HCT116 (cell line): ENCODE data around the gene CHST4. TPM values are rescaled to one million over a fixed set of nuclear protein-coding genes. Genes with fewer than 3 reads are reported as not detected.

Source experiments
- ATAC-seq: fragments of 200-7000 bp; cut with Tn5 transposase; 2 replicates; pipeline ENCODE4 v1.9.1; 2020; ENCODE audit warnings: mild to moderate bottlenecking, moderate library complexity
- BruUV-seq: library from RNA; stranded (reverse); fragments of 400-500 nt; replicated peaks from 2 replicates; lab custom pipeline; 2021; lab: Mats Ljungman, UMichigan
- CTCF ChIA-PET: fragments of 300-600 bp; sonication (Branson Sonifier 250); formaldehyde crosslinking; loops from one replicate; lab custom pipeline; 2021; ENCODE audit warnings: antibody characterized with exemption; lab: Charles Lee
- POLR2A ChIA-PET: fragments of 300-600, 350-600 bp; sonication (Branson Sonifier 250); formaldehyde crosslinking; loops from one replicate; lab custom pipeline; 2021; ENCODE audit warnings: antibody characterized with exemption; lab: Charles Lee
- RAD21 ChIA-PET, 2 experiments: fragments of 300-600 bp; sonication (Branson Sonifier 250); formaldehyde crosslinking; loops; one replicate each; lab custom pipeline; 2023; ENCODE audit warnings: low total read pairs in 2 of 2; ENCODE audit not compliant: uncharacterized antibody in 2 of 2, unreplicated experiment in 2 of 2, low non-redundant PET in 1 of 2; lab: Charles Lee
- DNase-seq: peaks from one replicate; pipeline ENCODE4 v3.0.0-alpha.2; 2010; ENCODE audit warnings: low read depth, low spot score
- H2AFZ ChIP-seq: fragments of 200-600 bp; shearing (Covaris generic), sonication (generic); 2 replicates; pipeline ENCODE4 v1.6.1; 2017; ENCODE audit warnings: low read depth, mixed run types, mixed read lengths, antibody characterized with exemption, low read length; ENCODE audit not compliant: poor library complexity, severe bottlenecking
- H3K27ac ChIP-seq: 2 replicates; pipeline ENCODE4 v1.5.1; 2012; ENCODE audit warnings: low read depth, low read length
- H3K27me3 ChIP-seq: fragments of 200-600 bp; sonication (generic); 2 replicates; pipeline ENCODE4 v1.6.1; 2016; ENCODE audit warnings: mixed run types, low read length, mixed read lengths; ENCODE audit not compliant: insufficient read depth
- H3K36me3 ChIP-seq, 2 experiments: fragments of 200-500 bp in 1 of 2; fragments of 200-600 bp in 1 of 2; sonication (Bioruptor generic) in 1 of 2; sonication (generic) in 1 of 2; 2 replicates each; pipeline versions ENCODE4 v1.5.1 to v1.6.1; 2014 to 2016; ENCODE audit warnings: low read length in 2 of 2, inconsistent platforms in 1 of 2, mixed read lengths in 1 of 2, mixed run types in 1 of 2; ENCODE audit not compliant: insufficient read depth in 2 of 2, control insufficient read depth in 1 of 2
- H3K4me1 ChIP-seq, 2 experiments: fragments of 200-600 bp in 1 of 2; sonication (generic) in 1 of 2; 2 replicates each; pipeline versions ENCODE4 v1.5.1 to v1.6.1; 2012 to 2017; ENCODE audit warnings: low read length in 2 of 2, inconsistent platforms in 1 of 2, mild to moderate bottlenecking in 1 of 2, mixed read lengths in 1 of 2, mixed run types in 1 of 2, moderate library complexity in 1 of 2; ENCODE audit not compliant: insufficient read depth in 2 of 2, control insufficient read depth in 1 of 2
- H3K4me2 ChIP-seq: fragments of 200-600 bp; sonication (generic); 2 replicates; pipeline ENCODE4 v1.6.1; 2017; ENCODE audit warnings: mixed run types, low read length, mixed read lengths
- H3K4me3 ChIP-seq, 2 experiments: fragments of 200-600 bp in 1 of 2; sonication (generic) in 1 of 2; replicated peaks in 1 of 2; 2 replicates each; pipeline ENCODE4 v1.5.1; 2011 to 2016; ENCODE audit warnings: low read length in 2 of 2, control low read depth in 1 of 2, low read depth in 1 of 2, mild to moderate bottlenecking in 1 of 2, mixed read lengths in 1 of 2, mixed run types in 1 of 2
- H3K79me2 ChIP-seq: fragments of 200-600 bp; sonication (generic); 2 replicates; pipeline ENCODE4 v1.6.1; 2017; ENCODE audit warnings: mild to moderate bottlenecking, mixed run types, low read length, moderate library complexity, mixed read lengths; ENCODE audit not compliant: insufficient read depth
- H3K9ac ChIP-seq: fragments of 200-600 bp; sonication (generic); 2 replicates; pipeline ENCODE4 v1.6.1; 2016; ENCODE audit warnings: low read length, mixed read lengths
- H3K9me2 ChIP-seq: fragments of 200-600 bp; sonication (generic), shearing (Covaris generic); 2 replicates; pipeline ENCODE4 v1.6.1; 2017; ENCODE audit warnings: mixed run types, mild to moderate bottlenecking, moderate library complexity; ENCODE audit not compliant: insufficient read depth
- H3K9me3 ChIP-seq, 2 experiments: fragments of 200-500 bp in 1 of 2; fragments of 200-600 bp in 1 of 2; sonication (Bioruptor generic) in 1 of 2; sonication (generic) in 1 of 2; 2 replicates each; pipeline ENCODE4 v1.6.1; 2014 to 2017; ENCODE audit warnings: low read length in 2 of 2, mixed read lengths in 2 of 2, inconsistent platforms in 1 of 2, low read depth in 1 of 2, mild to moderate bottlenecking in 1 of 2, mixed run types in 1 of 2, moderate library complexity in 1 of 2; ENCODE audit not compliant: control insufficient read depth in 1 of 2, insufficient read depth in 1 of 2
- H4K20me1 ChIP-seq: fragments of 200-600 bp; sonication (generic), shearing (Covaris generic); 2 replicates; pipeline ENCODE4 v1.6.1; 2017; ENCODE audit warnings: mixed run types, mild to moderate bottlenecking, moderate library complexity; ENCODE audit not compliant: insufficient read depth
- CBX3 ChIP-seq: IDR thresholded peaks from 2 replicates; pipeline ENCODE4 v1.6.1; 2012; ENCODE audit warnings: low read depth
- CEBPB ChIP-seq: IDR thresholded peaks from 2 replicates; pipeline ENCODE4 v1.6.1; 2012; ENCODE audit warnings: low read depth
- EZH2 ChIP-seq: fragments of 200-600 bp; sonication (generic); IDR thresholded peaks from 2 replicates; pipeline ENCODE4 v1.6.1; 2017; ENCODE audit warnings: antibody characterized with exemption, mixed run types
- EZH2phosphoT487 ChIP-seq: fragments of 200-600 bp; IDR thresholded peaks from 2 replicates; pipeline ENCODE4 v1.6.1; 2018; ENCODE audit warnings: antibody characterized with exemption, borderline replicate concordance
- FOSL1 ChIP-seq: IDR thresholded peaks from 2 replicates; pipeline ENCODE4 v1.6.1; 2012; ENCODE audit warnings: low read depth
- POLR2AphosphoS5 ChIP-seq: IDR thresholded peaks from 2 replicates; pipeline ENCODE4 v1.6.1; 2011; ENCODE audit warnings: mild to moderate bottlenecking, low read depth, low read length, moderate library complexity
- RAD21 ChIP-seq: IDR thresholded peaks from 2 replicates; pipeline ENCODE4 v1.6.1; 2012; ENCODE audit warnings: low read depth, mild to moderate bottlenecking
- REST ChIP-seq: IDR thresholded peaks from 2 replicates; pipeline ENCODE4 v1.6.1; 2012; ENCODE audit warnings: low read depth
- SP1 ChIP-seq: IDR thresholded peaks from 2 replicates; pipeline ENCODE4 v1.6.1; 2012; ENCODE audit warnings: low read depth
- SRF ChIP-seq: IDR thresholded peaks from 2 replicates; pipeline ENCODE4 v1.6.1; 2012; ENCODE audit warnings: low read depth
- ZBTB33 ChIP-seq: IDR thresholded peaks from 2 replicates; pipeline ENCODE4 v1.6.1; 2011; ENCODE audit warnings: mild to moderate bottlenecking, low read length, moderate library complexity; ENCODE audit not compliant: insufficient replicate concordance; ENCODE audit errors: extremely low read depth
- intact Hi-C: fragments of 100-400 bp; cut with micrococcal nuclease; formaldehyde crosslinking; loops from 2 replicates; pipeline ENCODE4 v1.10.0; 2022
- total RNA-seq: library from RNA; stranded (reverse); gene quantifications from one replicate; pipeline ENCODE4 v1.2.1, GENCODE V29; 2021; ENCODE audit not compliant: unreplicated experiment

CHST4 gene
- total RNA-seq, 1 experiment from 2014 or later, result 0.59 TPM

- no peak for TF ChIP-seq POLR2AphosphoS5
- no peak for TF ChIP-seq REST
- no peak for TF ChIP-seq SRF
- H3K9ac ChIP-seq, result no peak overlapping the region
- ChIA-PET RAD21 (no interaction called here), CTCF (interaction anchor here (1.6 kb wide), 1 partner anchor 37 kb away, joined by 8 read pairs; no protein-coding TSS in a partner anchor), POLR2A (no interaction called here)
- DNase-seq (no peak), ATAC-seq (no peak)
- no TSS peak for BruUV-seq
- H4K20me1 ChIP-seq, result no peaks in the 10 kb centered on the region
- no peak overlapping the region for H3K27ac ChIP-seq
- H3K9me2 ChIP-seq, result no peaks in the 10 kb centered on the region
- no peak overlapping the region for H3K4me3 ChIP-seq
- no peak overlapping the region for H2AFZ ChIP-seq
- no peaks in the 10 kb centered on the region for H3K36me3 ChIP-seq
- no peaks in the 10 kb centered on the region for H3K4me1 ChIP-seq
- no peak overlapping the region for H3K4me2 ChIP-seq
- intact Hi-C loops, result no loop called here
- no peaks in the 10 kb centered on the region for H3K9me3 ChIP-seq
- H3K27me3 ChIP-seq, result peaks cover 4% of the 10 kb centered on the region; the same call in 1 of the 2 replicates
- no peaks in the 10 kb centered on the region for H3K79me2 ChIP-seq
Measured at GRCh38 chr16:71574702-71575101, 48.5 kb downstream of the CHST4 start.

GRCh38 chr16:71576971-71577370 lies 50.7 kb downstream of the CHST4 start, which contains the start of gene TAT:
TSS of gene TAT (minus strand) at chr16:71577092. CDS start at chr16:71576415, 677 bp downstream.
- no peak for ATAC-seq
- BruUV-seq, result no TSS peak
- Histone ChIP-seq H2AFZ (no peak within 1 kb of the TSS), H3K9me2 (no peaks in the 10 kb centered on the region), H4K20me1 (no peaks in the 10 kb centered on the region), H3K27me3 (peaks cover 4% of the 10 kb centered on the region; the same call in 1 of the 2 replicates), H3K9me3 (no peaks in the 10 kb centered on the region), H3K4me3 (no peak within 1 kb of the TSS), H3K27ac (no peak within 1 kb of the TSS), H3K36me3 (no peaks in the 10 kb centered on the region), H3K4me2 (no peak within 1 kb of the TSS), H3K9ac (no peak within 1 kb of the TSS), H3K4me1 (no peaks in the 10 kb centered on the region), H3K79me2 (no peaks in the 10 kb centered on the region)
- ChIA-PET CTCF (interaction anchor here (0.9 to 1.5 kb wide), 2 partner anchors 12 to 31 kb away, joined by 4 to 5 read pairs; no protein-coding TSS in a partner anchor), RAD21 (interaction anchor here in 1 of 2 experiments (0.6 kb wide), 1 partner anchor 73 kb away, joined by 3 read pairs; no protein-coding TSS in a partner anchor), POLR2A (no interaction called here)
- intact Hi-C loops, result no loop called here
- no peak for DNase-seq
- TF ChIP-seq ZBTB33 (no peak), CBX3 (no peak), FOSL1 (no peak), REST (no peak), EZH2 (no peak), CEBPB (no peak), EZH2phosphoT487 (no peak), SP1 (no peak), RAD21 (no peak)
